OCI-LY1 (cell line): ENCODE data around the gene GALP.

Source experiments
- H2AFZ ChIP-seq: fragments of 200-600 bp; sonication (generic), shearing (Covaris generic); 2 replicates; pipeline ENCODE4 v1.6.0; 2014; ENCODE audit warnings: antibody characterized with exemption, mild to moderate bottlenecking, low read length
- H3F3A ChIP-seq: fragments of 200-600 bp; sonication (generic), shearing (Covaris generic); 2 replicates; pipeline ENCODE4 v1.6.0; 2014; ENCODE audit warnings: mild to moderate bottlenecking, antibody characterized with exemption, low read length, moderate library complexity; ENCODE audit not compliant: insufficient read depth
- H3K27ac ChIP-seq: fragments of 200-600 bp; sonication (generic); 2 replicates; pipeline ENCODE4 v1.5.1; 2014; ENCODE audit warnings: low read length, mixed run types, mild to moderate bottlenecking, low read depth; ENCODE audit not compliant: poor library complexity, severe bottlenecking
- H3K27me3 ChIP-seq: fragments of 200-600 bp; sonication (generic); 2 replicates; pipeline ENCODE4 v1.6.0; 2014; ENCODE audit warnings: antibody characterized with exemption, mild to moderate bottlenecking, low read length, moderate library complexity; ENCODE audit not compliant: insufficient read depth
- H3K36me3 ChIP-seq: fragments of 200-600 bp; sonication (generic); 2 replicates; pipeline ENCODE4 v1.6.1; 2014; ENCODE audit warnings: mild to moderate bottlenecking, antibody characterized with exemption, low read length, moderate library complexity, mixed read lengths; ENCODE audit not compliant: insufficient read depth
- H3K4me1 ChIP-seq: fragments of 200-600 bp; sonication (generic); 2 replicates; pipeline ENCODE4 v1.5.1; 2014; ENCODE audit warnings: mild to moderate bottlenecking, low read length, moderate library complexity; ENCODE audit not compliant: insufficient read depth, severe bottlenecking
- H3K4me2 ChIP-seq: fragments of 200-600 bp; sonication (generic), shearing (Covaris generic); 2 replicates; pipeline ENCODE4 v1.6.1; 2014; ENCODE audit warnings: low read length
- H3K4me3 ChIP-seq: fragments of 200-600 bp; sonication (generic); 2 replicates; pipeline ENCODE4 v1.5.1; 2014; ENCODE audit warnings: low read length, low read depth, mild to moderate bottlenecking, mixed read lengths; ENCODE audit not compliant: poor library complexity, severe bottlenecking
- H3K79me2 ChIP-seq: fragments of 200-600 bp; shearing (Covaris generic); 2 replicates; pipeline ENCODE4 v1.6.1; 2016; ENCODE audit warnings: mixed run types, low read length, mixed read lengths; ENCODE audit not compliant: insufficient read depth
- H3K9ac ChIP-seq: fragments of 200-600 bp; sonication (generic), shearing (Covaris generic); 2 replicates; pipeline ENCODE4 v1.6.1; 2014; ENCODE audit warnings: mild to moderate bottlenecking, low read length, mixed read lengths
- H3K9me2 ChIP-seq: fragments of 200-600 bp; sonication (generic), shearing (Covaris generic); 2 replicates; pipeline ENCODE4 v1.6.1; 2014; ENCODE audit warnings: low read depth, mild to moderate bottlenecking, low read length, mixed read lengths
- H3K9me3 ChIP-seq: fragments of 200-600 bp; shearing (Covaris generic); 2 replicates; pipeline ENCODE4 v1.6.1; 2014; ENCODE audit warnings: low read length, mixed read lengths
- H4K20me1 ChIP-seq: fragments of 200-600 bp; sonication (generic), shearing (Covaris generic); 2 replicates; pipeline ENCODE4 v1.6.0; 2016; ENCODE audit warnings: mild to moderate bottlenecking, low read length; ENCODE audit not compliant: insufficient read depth
- EZH2 ChIP-seq: fragments of 200-600 bp; sonication (generic), shearing (Covaris generic); IDR thresholded peaks from 2 replicates; pipeline ENCODE4 v1.8.0; 2017; ENCODE audit warnings: borderline replicate concordance, mixed run types, mild to moderate bottlenecking, antibody characterized with exemption, low read length, moderate library complexity, mixed read lengths
- TF ChIP-seq, protein P1 (sequence below): fragments of 200-600 bp; sonication (generic), shearing (Covaris generic); IDR thresholded peaks from 2 replicates; pipeline ENCODE4 v1.5.1; 2017; ENCODE audit warnings: mild to moderate bottlenecking, antibody characterized with exemption, low read length, moderate library complexity, mixed read lengths

GALP gene

DNA sequence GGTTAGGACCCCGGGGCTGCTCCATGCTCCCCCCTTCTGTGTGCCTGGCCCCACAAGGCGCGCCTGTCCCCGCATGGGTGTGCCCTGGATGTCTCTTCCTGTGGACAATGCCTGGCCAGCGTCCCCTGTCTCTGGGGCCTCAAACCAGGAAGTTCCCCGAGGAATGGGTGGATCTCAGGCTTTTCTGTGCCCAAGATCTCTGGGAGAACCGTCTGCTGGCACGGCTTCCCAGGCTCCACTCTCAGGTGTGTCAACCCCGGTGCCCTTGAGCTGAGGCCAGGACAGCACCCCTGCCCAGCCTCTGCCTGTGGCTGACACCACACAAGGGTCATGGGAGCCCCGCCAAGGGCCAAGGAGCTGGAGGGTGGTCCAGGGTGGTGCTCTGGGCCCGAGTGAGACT, 19.0 kb upstream of the GALP start:
- Histone ChIP-seq H3F3A (no peaks in the 10 kb centered on the region), H3K4me2 (no peak overlapping the region), H2AFZ (no peak overlapping the region), H3K4me1 (no peaks in the 10 kb centered on the region), H3K9ac (no peak overlapping the region), H3K27ac (no peak overlapping the region), H4K20me1 (no peaks in the 10 kb centered on the region), H3K4me3 (no peak overlapping the region), H3K36me3 (peaks cover 43% of the 10 kb centered on the region), H3K79me2 (no peaks in the 10 kb centered on the region), H3K27me3 (no peaks in the 10 kb centered on the region), H3K9me3 (no peaks in the 10 kb centered on the region), H3K9me2 (no peaks in the 10 kb centered on the region)
- no peak for TF ChIP-seq EZH2
- TF ChIP-seq, protein P1, sequence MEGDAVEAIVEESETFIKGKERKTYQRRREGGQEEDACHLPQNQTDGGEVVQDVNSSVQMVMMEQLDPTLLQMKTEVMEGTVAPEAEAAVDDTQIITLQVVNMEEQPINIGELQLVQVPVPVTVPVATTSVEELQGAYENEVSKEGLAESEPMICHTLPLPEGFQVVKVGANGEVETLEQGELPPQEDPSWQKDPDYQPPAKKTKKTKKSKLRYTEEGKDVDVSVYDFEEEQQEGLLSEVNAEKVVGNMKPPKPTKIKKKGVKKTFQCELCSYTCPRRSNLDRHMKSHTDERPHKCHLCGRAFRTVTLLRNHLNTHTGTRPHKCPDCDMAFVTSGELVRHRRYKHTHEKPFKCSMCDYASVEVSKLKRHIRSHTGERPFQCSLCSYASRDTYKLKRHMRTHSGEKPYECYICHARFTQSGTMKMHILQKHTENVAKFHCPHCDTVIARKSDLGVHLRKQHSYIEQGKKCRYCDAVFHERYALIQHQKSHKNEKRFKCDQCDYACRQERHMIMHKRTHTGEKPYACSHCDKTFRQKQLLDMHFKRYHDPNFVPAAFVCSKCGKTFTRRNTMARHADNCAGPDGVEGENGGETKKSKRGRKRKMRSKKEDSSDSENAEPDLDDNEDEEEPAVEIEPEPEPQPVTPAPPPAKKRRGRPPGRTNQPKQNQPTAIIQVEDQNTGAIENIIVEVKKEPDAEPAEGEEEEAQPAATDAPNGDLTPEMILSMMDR = no peak

DNA sequence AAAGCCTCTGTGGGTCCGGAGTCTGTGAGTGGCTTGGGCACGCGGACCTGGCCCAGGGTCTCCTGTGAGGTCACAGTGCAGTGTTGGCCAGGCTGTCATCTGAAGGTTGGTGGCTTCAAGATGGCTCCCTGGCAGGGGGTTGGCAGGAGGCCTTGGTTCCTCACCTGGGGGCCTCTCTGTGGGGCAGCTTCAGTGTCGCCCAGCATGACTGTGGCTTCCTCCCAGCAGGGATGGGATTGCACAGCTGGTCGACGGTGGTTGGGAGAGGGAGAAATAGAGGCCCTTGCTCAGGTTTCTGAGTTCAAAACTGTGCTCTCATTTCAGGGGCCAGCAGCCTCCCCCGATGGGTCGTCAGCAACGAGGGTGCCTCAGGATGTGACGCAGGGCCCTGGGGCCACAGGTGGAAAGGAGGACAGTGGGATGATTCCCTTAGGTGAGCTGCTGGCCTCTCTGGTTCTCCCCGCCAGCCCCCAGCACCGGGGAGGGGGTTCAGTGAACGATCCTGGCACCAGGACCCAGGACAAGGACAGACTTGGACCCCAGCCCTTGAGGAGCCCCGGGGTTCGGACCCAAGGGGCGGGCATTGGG, 17.5 kb upstream of the GALP start:
- no peak overlapping the region for H3K4me3 ChIP-seq
- H3K9me2 ChIP-seq = no peaks in the 10 kb centered on the region
- no peaks in the 10 kb centered on the region for H3F3A ChIP-seq
- no peaks in the 10 kb centered on the region for H3K4me1 ChIP-seq
- H4K20me1 ChIP-seq = no peaks in the 10 kb centered on the region
- H2AFZ ChIP-seq = no peak overlapping the region
- peaks cover 43% of the 10 kb centered on the region for H3K36me3 ChIP-seq
- H3K79me2 ChIP-seq = no peaks in the 10 kb centered on the region
- H3K27ac ChIP-seq = no peak overlapping the region
- H3K9ac ChIP-seq = no peak overlapping the region
- no peak overlapping the region for H3K4me2 ChIP-seq
- no peaks in the 10 kb centered on the region for H3K27me3 ChIP-seq
- no peaks in the 10 kb centered on the region for H3K9me3 ChIP-seq
- no peak for TF ChIP-seq EZH2
- TF ChIP-seq, protein P1 = no peak

DNA sequence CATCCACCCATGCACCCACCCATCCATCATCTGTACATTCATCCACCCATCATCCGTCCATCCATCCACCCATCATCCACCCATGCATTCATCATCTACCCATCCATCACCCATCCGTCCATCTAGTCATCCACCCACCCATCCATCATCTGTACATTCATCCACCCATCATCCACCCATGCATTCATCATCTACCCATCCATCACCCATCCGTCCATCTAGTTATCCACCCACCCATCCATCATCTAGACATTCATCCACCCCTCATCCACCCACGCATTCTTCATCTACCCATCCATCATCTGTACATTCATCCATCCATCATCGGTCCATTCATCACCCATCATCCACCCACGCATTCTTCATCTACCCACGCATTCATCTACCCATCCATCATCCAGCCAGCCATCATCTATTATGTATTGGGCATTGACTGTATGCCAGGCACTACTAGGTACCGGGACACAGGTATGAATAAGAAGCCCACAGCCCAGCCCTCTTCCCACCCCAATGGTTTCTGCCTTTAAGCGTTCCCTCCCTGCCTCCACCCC, 16.7 kb upstream of the GALP start:
- H3K9me2 ChIP-seq = no peaks in the 10 kb centered on the region
- H3K4me3 ChIP-seq = no peak overlapping the region
- H3K4me1 ChIP-seq = no peaks in the 10 kb centered on the region
- H3K27ac ChIP-seq = no peak overlapping the region
- no peaks in the 10 kb centered on the region for H4K20me1 ChIP-seq
- no peak overlapping the region for H3K9ac ChIP-seq
- TF ChIP-seq, protein P1 = no peak
- H3K79me2 ChIP-seq = no peaks in the 10 kb centered on the region
- peaks cover 37% of the 10 kb centered on the region for H3K36me3 ChIP-seq
- H2AFZ ChIP-seq = no peak overlapping the region
- no peaks in the 10 kb centered on the region for H3K9me3 ChIP-seq
- no peak overlapping the region for H3K4me2 ChIP-seq
- no peaks in the 10 kb centered on the region for H3K27me3 ChIP-seq
- no peaks in the 10 kb centered on the region for H3F3A ChIP-seq
